Measurements from ENCODE around the gene FLVCR2. TPM values are rescaled to one million over a fixed set of nuclear protein-coding genes. Genes with fewer than 3 reads are reported as not detected.

FLVCR2 gene
- total and polyA plus RNA-seq, 2 of the 13 experiments (the other 11 are each of a cell fraction or from before 2014, with no cell fraction given), result 9.9 to 10.5 TPM

DNA sequence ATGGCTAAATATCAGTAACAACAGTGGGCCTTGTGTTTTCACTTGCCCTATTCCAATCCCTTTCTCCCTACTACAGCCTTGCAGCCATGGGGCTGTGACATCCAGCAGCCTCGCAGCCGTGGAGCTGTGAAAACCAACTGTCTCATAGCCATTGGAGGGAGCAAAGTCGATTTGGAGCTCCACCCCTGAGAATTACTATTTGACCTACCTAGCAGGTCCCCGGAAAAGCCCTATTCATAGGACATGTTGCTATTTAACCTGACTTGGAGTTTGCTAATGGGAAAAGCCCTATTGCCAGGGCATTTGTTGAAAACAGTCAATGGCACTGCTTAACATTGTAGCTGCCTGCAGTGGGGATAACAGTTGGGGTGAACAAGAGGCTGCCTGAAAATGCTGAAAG is 49.0 kb downstream of the FLVCR2 start (continued):
- TF ChIP-seq, protein P1, sequence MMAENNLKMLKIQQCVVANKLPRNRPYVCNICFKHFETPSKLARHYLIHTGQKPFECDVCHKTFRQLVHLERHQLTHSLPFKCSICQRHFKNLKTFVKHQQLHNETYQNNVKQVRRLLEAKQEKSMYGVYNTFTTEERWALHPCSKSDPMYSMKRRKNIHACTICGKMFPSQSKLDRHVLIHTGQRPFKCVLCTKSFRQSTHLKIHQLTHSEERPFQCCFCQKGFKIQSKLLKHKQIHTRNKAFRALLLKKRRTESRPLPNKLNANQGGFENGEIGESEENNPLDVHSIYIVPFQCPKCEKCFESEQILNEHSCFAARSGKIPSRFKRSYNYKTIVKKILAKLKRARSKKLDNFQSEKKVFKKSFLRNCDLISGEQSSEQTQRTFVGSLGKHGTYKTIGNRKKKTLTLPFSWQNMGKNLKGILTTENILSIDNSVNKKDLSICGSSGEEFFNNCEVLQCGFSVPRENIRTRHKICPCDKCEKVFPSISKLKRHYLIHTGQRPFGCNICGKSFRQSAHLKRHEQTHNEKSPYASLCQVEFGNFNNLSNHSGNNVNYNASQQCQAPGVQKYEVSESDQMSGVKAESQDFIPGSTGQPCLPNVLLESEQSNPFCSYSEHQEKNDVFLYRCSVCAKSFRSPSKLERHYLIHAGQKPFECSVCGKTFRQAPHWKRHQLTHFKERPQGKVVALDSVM (CRISPR knock-in tag; IDR thresholded peaks at IDR 0.05), result no peak
- TF ChIP-seq FOXO1 (CRISPR knock-in tag; IDR thresholded peaks at IDR 0.05) (no peak), ZNF777 (CRISPR knock-in tag; IDR thresholded peaks at IDR 0.05) (no peak), ZNF282 (IDR thresholded peaks at IDR 0.05; ENCODE audit: partially characterized antibody) (no peak), HMGA1 (CRISPR knock-in tag; conservative IDR thresholded peaks at IDR 0.05) (no peak), HNF4A (CRISPR knock-in tag; IDR thresholded peaks at IDR 0.05) (peak; percentile 70), PRDM4 (CRISPR knock-in tag; IDR thresholded peaks at IDR 0.05; ENCODE audit: borderline replicate concordance) (no peak), ZSCAN29 (CRISPR knock-in tag; conservative IDR thresholded peaks at IDR 0.05) (peak; percentile 57; the same call in 1 of the 2 replicates), ZNF460 (CRISPR knock-in tag; IDR thresholded peaks at IDR 0.05; ENCODE audit: borderline replicate concordance) (no peak), CCDC6 (CRISPR knock-in tag; IDR thresholded peaks at IDR 0.05) (no peak), ATF2 (CRISPR knock-in tag; IDR thresholded peaks at IDR 0.05) (no peak), KDM4B (CRISPR knock-in tag; IDR thresholded peaks at IDR 0.05) (no peak), ZNF790 (CRISPR knock-in tag; IDR thresholded peaks at IDR 0.05; ENCODE audit: borderline replicate concordance) (no peak), ZNF737 (CRISPR knock-in tag; IDR thresholded peaks at IDR 0.05; ENCODE audit: borderline replicate concordance) (no peak), SALL2 (CRISPR knock-in tag; IDR thresholded peaks at IDR 0.05) (no peak), ZUFSP (CRISPR knock-in tag; IDR thresholded peaks at IDR 0.05; ENCODE audit: borderline replicate concordance) (no peak), ZNF7 (CRISPR knock-in tag; IDR thresholded peaks at IDR 0.05) (no peak), TBX2 (CRISPR knock-in tag; IDR thresholded peaks at IDR 0.05; ENCODE audit: borderline replicate concordance) (0 out of 2 replicates have a peak, but pooled peaks have one; percentile 27)
- TF ChIP-seq, protein P2, sequence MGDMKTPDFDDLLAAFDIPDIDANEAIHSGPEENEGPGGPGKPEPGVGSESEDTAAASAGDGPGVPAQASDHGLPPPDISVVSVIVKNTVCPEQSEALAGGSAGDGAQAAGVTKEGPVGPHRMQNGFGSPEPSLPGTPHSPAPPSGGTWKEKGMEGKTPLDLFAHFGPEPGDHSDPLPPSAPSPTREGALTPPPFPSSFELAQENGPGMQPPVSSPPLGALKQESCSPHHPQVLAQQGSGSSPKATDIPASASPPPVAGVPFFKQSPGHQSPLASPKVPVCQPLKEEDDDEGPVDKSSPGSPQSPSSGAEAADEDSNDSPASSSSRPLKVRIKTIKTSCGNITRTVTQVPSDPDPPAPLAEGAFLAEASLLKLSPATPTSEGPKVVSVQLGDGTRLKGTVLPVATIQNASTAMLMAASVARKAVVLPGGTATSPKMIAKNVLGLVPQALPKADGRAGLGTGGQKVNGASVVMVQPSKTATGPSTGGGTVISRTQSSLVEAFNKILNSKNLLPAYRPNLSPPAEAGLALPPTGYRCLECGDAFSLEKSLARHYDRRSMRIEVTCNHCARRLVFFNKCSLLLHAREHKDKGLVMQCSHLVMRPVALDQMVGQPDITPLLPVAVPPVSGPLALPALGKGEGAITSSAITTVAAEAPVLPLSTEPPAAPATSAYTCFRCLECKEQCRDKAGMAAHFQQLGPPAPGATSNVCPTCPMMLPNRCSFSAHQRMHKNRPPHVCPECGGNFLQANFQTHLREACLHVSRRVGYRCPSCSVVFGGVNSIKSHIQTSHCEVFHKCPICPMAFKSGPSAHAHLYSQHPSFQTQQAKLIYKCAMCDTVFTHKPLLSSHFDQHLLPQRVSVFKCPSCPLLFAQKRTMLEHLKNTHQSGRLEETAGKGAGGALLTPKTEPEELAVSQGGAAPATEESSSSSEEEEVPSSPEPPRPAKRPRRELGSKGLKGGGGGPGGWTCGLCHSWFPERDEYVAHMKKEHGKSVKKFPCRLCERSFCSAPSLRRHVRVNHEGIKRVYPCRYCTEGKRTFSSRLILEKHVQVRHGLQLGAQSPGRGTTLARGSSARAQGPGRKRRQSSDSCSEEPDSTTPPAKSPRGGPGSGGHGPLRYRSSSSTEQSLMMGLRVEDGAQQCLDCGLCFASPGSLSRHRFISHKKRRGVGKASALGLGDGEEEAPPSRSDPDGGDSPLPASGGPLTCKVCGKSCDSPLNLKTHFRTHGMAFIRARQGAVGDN (CRISPR knock-in tag; IDR thresholded peaks at IDR 0.05), result no peak

All from HepG2 (cell line).